Frontal cortex (tissue), 4 donors: ENCODE measurements around the gene TEK. TPM values are rescaled to one million over a fixed set of nuclear protein-coding genes. Genes with fewer than 3 reads are reported as not detected.

ENCODE experiments used
- DNase-seq, 2 donors: peaks; one replicate each; pipeline ENCODE4 v3.0.0; 2012; ENCODE audit warnings: low spot score in 2 of 2
- FAIRE-seq: peaks from 2 replicates; lab custom pipeline; 2012; peaks lifted over from hg19 to GRCh38; lab: Jason Lieb, UNC
- total RNA-seq: library from RNA; depleted of rRNA; stranded (reverse); fragments of >200 nt; gene quantifications from one replicate; pipeline ENCODE4 v1.2.3, GENCODE V29; 2014
- donor health status: control.
- donor health status: control.
- donor health status: control.

The TEK gene
- total RNA-seq, 1 donor from 2014 or later, result 6.9 TPM

DNA sequence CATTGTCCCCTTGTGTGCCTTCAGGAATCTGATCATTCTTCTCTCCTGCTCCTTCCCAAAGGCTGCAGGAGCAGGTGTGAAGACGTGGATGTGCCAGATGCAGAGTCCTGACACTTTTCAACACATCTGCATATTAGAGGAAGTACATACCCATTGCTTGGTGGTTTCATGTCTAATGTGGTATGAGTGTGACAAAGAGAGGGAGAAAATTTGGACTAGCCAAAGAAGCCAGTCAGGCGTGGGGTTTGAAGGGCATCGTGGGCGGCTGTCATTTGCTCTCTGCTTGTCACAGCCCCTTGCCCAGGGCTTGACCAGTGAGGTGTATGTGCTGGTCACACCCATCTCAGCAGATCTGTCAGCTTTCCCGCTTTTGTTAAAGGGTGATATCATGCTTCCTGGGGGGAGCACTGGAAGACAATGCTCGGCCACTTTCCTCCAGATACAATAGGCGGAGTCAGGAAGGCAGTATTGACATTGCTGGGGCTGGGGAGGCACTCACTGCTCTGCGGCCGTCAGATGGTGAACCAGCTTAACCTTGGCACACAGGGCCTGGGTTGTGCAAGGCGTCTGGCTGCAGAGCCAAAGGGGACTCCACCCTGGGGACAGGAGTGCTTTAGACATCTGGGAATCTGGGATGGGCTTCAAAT, 8.6 kb downstream of the TEK start:
- FAIRE-seq (no peak), DNase-seq (no peak)

GRCh38 chr9:27118916-27119315, 9.9 kb downstream of the TEK start:
- FAIRE-seq (no peak), DNase-seq (no peak)

DNA sequence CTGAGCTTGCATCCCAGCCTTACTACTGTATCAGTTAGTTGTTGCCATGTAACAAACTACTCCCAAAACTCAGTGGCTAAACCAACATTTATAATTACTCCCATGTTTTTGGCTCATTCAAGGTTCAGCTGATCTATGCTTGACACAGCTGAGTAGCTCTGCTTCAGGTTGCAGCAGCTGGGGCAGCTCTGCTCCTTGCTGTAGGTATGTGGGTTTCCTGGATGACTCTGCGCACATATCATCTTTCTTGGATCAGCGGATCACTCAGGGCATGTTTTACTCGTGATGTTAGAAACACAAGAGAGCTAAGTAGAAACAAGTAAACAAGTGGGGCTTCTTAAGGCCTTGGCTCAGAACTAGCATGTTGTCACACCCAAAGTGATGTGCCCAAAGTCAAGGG, 15.1 kb downstream of the TEK start:
- DNase-seq, result no peak
- FAIRE-seq, result no peak

GRCh38 chr9:27125030-27125429, 16.0 kb downstream of the TEK start:
- FAIRE-seq (no peak), DNase-seq (peak in 1 of 2 donors; percentile 25)

- no peak for FAIRE-seq
Measured at GRCh38 chr9:27125936-27126335, 16.9 kb downstream of the TEK start.

DNA sequence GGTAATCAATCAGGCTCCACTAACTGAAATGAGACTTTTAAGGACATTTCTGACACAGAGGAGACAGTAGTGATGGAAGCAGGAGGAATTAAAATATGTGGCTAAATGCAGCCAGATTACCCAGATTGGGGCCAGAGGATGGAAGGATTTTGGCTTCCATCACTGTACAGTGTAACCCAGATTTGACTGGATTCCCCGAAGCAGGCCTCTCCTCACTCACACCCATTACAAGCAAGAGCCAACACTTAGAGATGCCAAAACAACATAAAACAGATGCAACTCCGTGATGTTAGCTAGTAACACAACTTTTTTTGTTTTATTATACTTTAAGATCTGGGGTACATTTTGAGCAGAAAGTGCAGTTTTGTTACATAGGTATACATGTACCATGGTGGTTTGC, 17.6 kb downstream of the TEK start:
- no peak for FAIRE-seq
- DNase-seq, result no peak

More at GRCh38 chr9:27125936-27126335, 16.9 kb downstream of the TEK start:
- DNase-seq, result no peak

GRCh38 chr9:27129221-27129620, 20.2 kb downstream of the TEK start:
- no peak for DNase-seq
- no peak for FAIRE-seq

- no peak for DNase-seq
- no peak for FAIRE-seq
Measured at GRCh38 chr9:27131731-27132130, 22.7 kb downstream of the TEK start.

DNA sequence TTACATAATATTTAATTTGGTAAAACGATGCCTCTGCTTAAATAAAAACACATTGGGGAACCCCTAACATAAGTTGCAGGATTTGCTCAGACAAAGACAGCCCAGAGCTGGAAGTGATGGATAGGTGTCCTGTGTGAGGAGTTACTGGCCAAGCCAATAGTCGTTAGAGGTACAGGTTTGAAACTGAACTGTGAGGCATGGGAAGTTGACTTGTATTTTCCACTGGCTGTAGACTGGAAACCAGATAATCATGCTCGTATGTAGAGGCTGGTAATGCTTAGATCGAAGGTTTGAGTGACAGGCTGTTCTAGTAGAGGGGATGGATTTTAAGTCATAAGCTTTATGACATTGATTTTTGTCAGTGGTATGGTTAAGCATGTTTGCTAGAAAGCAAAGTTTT, 24.8 kb downstream of the TEK start:
- FAIRE-seq (no peak), DNase-seq (no peak)

- DNase-seq (no peak), FAIRE-seq (no peak)
Measured at GRCh38 chr9:27142299-27142930, 33.4 kb downstream of the TEK start.

DNA sequence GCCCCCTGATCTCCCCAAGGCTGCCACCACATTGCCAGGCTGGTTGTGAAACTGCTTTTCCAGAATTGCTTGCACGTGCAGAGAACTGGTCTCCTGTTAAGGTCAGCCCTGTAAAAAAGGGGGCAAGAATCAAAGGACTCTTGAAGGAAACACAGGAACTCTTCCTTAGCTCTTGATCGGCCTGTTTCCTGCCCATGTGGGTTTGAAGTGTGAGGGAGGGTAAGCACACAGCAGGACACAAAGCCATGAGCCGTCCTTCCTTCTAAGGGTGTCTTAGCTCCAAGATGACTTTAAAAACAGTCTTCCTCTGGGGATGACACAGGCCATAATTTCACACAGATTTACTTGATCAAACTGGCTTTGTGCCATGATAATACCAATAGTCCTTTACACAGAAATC, 36.1 kb downstream of the TEK start:
- DNase-seq, result no peak

GRCh38 chr9:27149651-27150050, 40.6 kb downstream of the TEK start:
- DNase-seq, result no peak

More for the DNA sequence above, 36.1 kb downstream of the TEK start:
- FAIRE-seq, result no peak

DNA sequence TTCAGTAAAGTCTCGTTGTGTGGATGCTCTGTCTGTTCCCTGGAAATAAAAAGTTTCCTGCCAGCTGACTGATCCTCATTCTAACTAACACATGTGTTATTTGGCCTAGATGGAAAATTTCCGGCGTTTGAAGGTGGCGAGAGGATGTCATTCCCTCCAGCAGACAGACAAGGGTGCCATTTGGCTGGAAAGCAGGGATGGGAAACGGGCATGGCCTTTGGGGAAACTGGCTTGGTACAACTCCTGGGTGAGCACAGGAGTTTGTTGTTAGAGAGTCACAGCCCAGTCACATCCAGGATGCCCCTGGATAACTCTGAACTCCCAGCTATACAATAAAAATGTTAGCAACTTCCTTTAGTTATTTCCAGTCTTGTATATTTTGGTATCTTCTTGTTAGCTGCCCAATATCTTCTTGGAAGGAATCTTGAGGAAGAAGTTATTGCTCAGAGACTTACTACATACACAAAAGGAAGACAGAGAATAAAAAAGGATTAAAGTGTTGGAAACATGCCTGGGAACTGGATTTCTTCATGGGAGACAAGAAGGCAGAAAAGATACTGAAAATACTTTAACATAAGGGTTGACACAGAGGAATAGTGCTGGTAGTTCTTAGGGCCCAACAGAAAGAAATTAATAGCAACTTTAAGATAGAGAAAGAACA, 41.9 kb downstream of the TEK start:
- no peak for FAIRE-seq
- no peak for DNase-seq

More at GRCh38 chr9:27149651-27150050, 40.6 kb downstream of the TEK start:
- no peak for FAIRE-seq

- DNase-seq (no peak), FAIRE-seq (no peak)
Measured at GRCh38 chr9:27151693-27152404, 42.8 kb downstream of the TEK start.

- FAIRE-seq (no peak), DNase-seq (no peak)
Measured at GRCh38 chr9:27152405-27152718, 43.3 kb downstream of the TEK start.

DNA sequence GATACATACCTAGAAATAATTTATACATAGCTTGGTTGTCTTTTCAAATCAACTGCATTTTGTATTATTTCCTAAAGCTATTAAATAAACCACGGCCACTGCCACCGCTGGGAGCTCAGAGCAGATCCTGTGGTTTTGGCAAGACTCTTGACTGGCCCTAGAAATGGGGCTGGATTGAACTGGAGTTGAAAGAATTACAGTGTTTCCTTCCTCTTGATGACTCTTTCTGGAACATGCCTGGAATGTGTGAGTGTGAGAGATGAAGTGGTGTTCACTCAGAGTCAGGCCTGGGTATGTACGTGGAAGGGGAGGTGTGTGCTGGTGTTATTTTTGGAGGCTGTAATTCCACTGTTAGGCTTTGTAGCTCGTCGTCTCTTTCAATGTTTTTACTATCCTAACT, 45.9 kb downstream of the TEK start:
- no peak for FAIRE-seq
- no peak for DNase-seq

GRCh38 chr9:27157097-27157496, 48.1 kb downstream of the TEK start:
- FAIRE-seq (no peak), DNase-seq (no peak)

DNA sequence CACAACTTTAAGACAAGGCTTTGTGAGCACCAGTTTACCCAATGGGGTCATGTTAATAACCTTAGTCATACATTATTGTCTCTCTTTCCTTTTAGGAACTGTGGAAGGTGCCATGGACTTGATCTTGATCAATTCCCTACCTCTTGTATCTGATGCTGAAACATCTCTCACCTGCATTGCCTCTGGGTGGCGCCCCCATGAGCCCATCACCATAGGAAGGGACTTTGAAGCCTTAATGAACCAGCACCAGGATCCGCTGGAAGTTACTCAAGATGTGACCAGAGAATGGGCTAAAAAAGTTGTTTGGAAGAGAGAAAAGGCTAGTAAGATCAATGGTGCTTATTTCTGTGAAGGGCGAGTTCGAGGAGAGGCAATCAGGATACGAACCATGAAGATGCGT, 48.7 kb downstream of the TEK start:
- FAIRE-seq, result no peak
- no peak for DNase-seq

DNA sequence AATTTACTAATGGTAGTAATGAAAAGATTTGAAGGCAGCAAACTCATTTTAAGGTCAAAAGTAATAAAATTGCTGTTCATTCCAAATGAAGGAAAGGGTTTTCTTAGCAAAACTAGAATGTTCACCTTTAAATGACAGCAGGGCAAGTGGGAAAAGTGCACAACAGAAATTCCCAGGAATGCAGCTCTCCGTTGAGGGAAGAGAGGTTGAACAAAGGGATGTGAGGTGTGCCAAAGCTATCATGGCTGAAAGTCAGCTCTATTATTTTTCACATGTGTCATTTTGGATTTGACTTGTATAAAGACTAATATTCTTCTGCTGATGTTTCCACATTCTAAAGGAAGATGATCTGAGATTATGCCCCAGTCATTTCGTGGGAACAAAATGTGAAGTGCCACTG, 51.6 kb downstream of the TEK start:
- FAIRE-seq (no peak), DNase-seq (no peak)

- FAIRE-seq, result no peak
- no peak for DNase-seq
Measured at GRCh38 chr9:27162045-27162444, 53.0 kb downstream of the TEK start.

DNA sequence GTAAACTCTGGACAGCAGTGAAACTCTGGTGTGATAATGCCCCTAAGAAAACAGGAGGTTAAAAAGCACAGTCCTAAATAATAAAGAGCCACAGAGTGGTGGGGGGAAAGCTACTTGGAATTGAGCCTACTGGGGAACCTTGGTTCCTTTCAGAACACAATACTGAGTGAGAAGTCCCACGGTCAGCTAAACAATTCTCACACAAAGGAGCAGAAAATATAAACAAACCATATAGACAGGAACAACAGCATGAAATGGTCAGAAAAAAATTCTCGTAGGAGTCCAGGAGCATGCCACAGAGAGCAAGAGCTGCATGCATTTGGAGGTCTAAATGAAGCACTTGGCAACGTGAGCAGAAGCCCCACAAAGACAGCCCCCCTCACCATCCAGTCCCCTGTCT, 56.0 kb downstream of the TEK start:
- DNase-seq (no peak), FAIRE-seq (no peak)
